IMR-90 (cell line): ENCODE results near the gene C8A.

Experiments
- BHLHE40 ChIP-seq: fragments of 150-350 bp; IDR thresholded peaks from 2 replicates; pipeline ENCODE4 v1.6.1; 2016; ENCODE audit warnings: mild to moderate bottlenecking, low read depth, low read length
- CTCF ChIP-seq: conservative IDR thresholded peaks from 2 replicates; pipeline ENCODE4 v1.5.1; 2012; ENCODE audit warnings: mild to moderate bottlenecking, low read depth, low read length, improper control_type of control experiment
- ELK1 ChIP-seq: fragments of 150-350 bp; IDR thresholded peaks from 2 replicates; pipeline ENCODE4 v1.6.1; 2016; ENCODE audit warnings: low read depth, mild to moderate bottlenecking, low read length, moderate library complexity, borderline replicate concordance
- MAFK ChIP-seq: IDR thresholded peaks from 2 replicates; pipeline ENCODE4 v1.6.1; 2012; ENCODE audit warnings: low read depth, low read length, improper control_type of control experiment
- MAZ ChIP-seq: IDR thresholded peaks from 2 replicates; pipeline ENCODE4 v1.6.1; 2012; ENCODE audit warnings: low read depth, mild to moderate bottlenecking, low read length, improper control_type of control experiment, moderate library complexity, borderline replicate concordance
- MXI1 ChIP-seq: IDR thresholded peaks from 2 replicates; pipeline ENCODE4 v1.6.1; 2012; ENCODE audit warnings: low read depth, mild to moderate bottlenecking, low read length, moderate library complexity, borderline replicate concordance
- POLR2A ChIP-seq: IDR thresholded peaks from 2 replicates; pipeline ENCODE4 v1.6.1; 2012; ENCODE audit warnings: mild to moderate bottlenecking, low read depth, low read length
- RAD21 ChIP-seq: IDR thresholded peaks from 2 replicates; pipeline ENCODE4 v1.6.1; 2012; ENCODE audit warnings: low read length, improper control_type of control experiment
- RCOR1 ChIP-seq: IDR thresholded peaks from 2 replicates; pipeline ENCODE4 v1.6.1; 2012; ENCODE audit warnings: mild to moderate bottlenecking, low read length, improper control_type of control experiment; ENCODE audit not compliant: insufficient replicate concordance
- RFX5 ChIP-seq: IDR thresholded peaks from 2 replicates; pipeline ENCODE4 v1.8.0; 2012; ENCODE audit warnings: low read depth, mild to moderate bottlenecking, low read length, moderate library complexity
- SMC3 ChIP-seq: fragments of 150-350 bp; IDR thresholded peaks from 2 replicates; pipeline ENCODE4 v1.6.1; 2016; ENCODE audit warnings: low read depth, mild to moderate bottlenecking, antibody characterized with exemption, low read length, moderate library complexity
- USF2 ChIP-seq: fragments of 150-350 bp; IDR thresholded peaks from 2 replicates; pipeline ENCODE4 v1.6.1; 2017; ENCODE audit warnings: mild to moderate bottlenecking, antibody characterized with exemption, low read length, low read depth

- TF ChIP-seq CTCF (no peak), POLR2A (no peak), RAD21 (no peak), MAZ (no peak), USF2 (no peak), SMC3 (no peak), RFX5 (no peak), BHLHE40 (no peak), ELK1 (no peak), RCOR1 (no peak), MXI1 (no peak), MAFK (no peak)
Measured at GRCh38 chr1:56824938-56825337, 29.7 kb upstream of the C8A start.
